K562 (cell line): Measurements from ENCODE around the gene CEP295NL. TPM values are rescaled to one million over a fixed set of nuclear protein-coding genes. Genes with fewer than 3 reads are reported as not detected.

Experiments
- CUX1 ChIP-seq: fragments of 200-800 bp; sonication (Bioruptor generic); IDR thresholded peaks from 2 replicates; pipeline ENCODE4 v1.6.1; 2016; ENCODE audit warnings: missing genetic modification characterization, missing compliant biosample characterization
- LCOR ChIP-seq: sonication (generic); formaldehyde crosslinking; IDR thresholded peaks from 2 replicates; pipeline ENCODE4 v1.8.0; 2022; ENCODE audit warnings: mild to moderate bottlenecking, missing genetic modification reagents
- NFATC3 ChIP-seq: fragments of 450-650 bp; IDR thresholded peaks from 2 replicates; pipeline ENCODE4 v1.6.1; 2017; ENCODE audit warnings: mild to moderate bottlenecking
- NR2C1 ChIP-seq, 2 experiments: fragments of 450-650 bp; IDR thresholded peaks; 2 replicates each; pipeline ENCODE4 v1.6.1; 2017; ENCODE audit warnings: mild to moderate bottlenecking in 2 of 2, antibody characterized with exemption in 1 of 2, inconsistent platforms in 1 of 2, missing compliant biosample characterization in 1 of 2, missing genetic modification characterization in 1 of 2
- PCBP1 ChIP-seq: fragments of 200-400 bp; formaldehyde crosslinking; IDR thresholded peaks from 2 replicates; pipeline ENCODE4 v1.6.1; 2018; ENCODE audit warnings: mild to moderate bottlenecking, low read depth, low read length; ENCODE audit not compliant: poor library complexity, severe bottlenecking
- POLR2A ChIP-seq: fragments of 450-650 bp; conservative IDR thresholded peaks from 2 replicates; pipeline ENCODE4 v1.6.1; 2016
- SP1 ChIP-seq: sonication (generic); formaldehyde crosslinking; IDR thresholded peaks from 2 replicates; pipeline ENCODE4 v1.8.1; 2022; ENCODE audit warnings: mild to moderate bottlenecking, missing genetic modification reagents
- TFE3 ChIP-seq: fragments of 450-650 bp; formaldehyde crosslinking; IDR thresholded peaks from 2 replicates; pipeline ENCODE4 v1.4.0; 2020; ENCODE audit warnings: mild to moderate bottlenecking, mixed read lengths
- ZNF431 ChIP-seq: sonication (generic); formaldehyde crosslinking; IDR thresholded peaks from 2 replicates; pipeline ENCODE4 v1.8.0; 2022; ENCODE audit warnings: mild to moderate bottlenecking, missing genetic modification reagents
- polyA plus RNA-seq, 8 experiments: library from polyadenylated mRNA; depleted of rRNA in 4 of 8; stranded (reverse) in 5 of 8; unstranded in 3 of 8; fragments of >200 nt; fragmentation: Nextera tagmentation in 2 of 8; fragmentation: Illumina TruSeq in 1 of 8; extraction: Ambion mirVana in 2 of 8; extraction: Trizol in 1 of 8; gene quantifications; 2 replicates each; pipeline versions ENCODE4 v1.2.1 to v1.2.3, GENCODE V29; 2011 to 2014; ENCODE audit warnings: inconsistent platforms in 1 of 8, missing spikeins in 1 of 8
- total RNA-seq, 7 experiments: library from RNA; depleted of rRNA in 6 of 7; stranded (reverse); fragments of >200 nt in 6 of 7; fragmentation: Illumina TruSeq in 2 of 7; extraction: Trizol in 2 of 7; gene quantifications; 2 replicates each; pipeline versions ENCODE4 v1.2.1 to v1.2.3, GENCODE V29; 2011 to 2021; ENCODE audit warnings: low replicate concordance in 1 of 7
- TF ChIP-seq, protein P1 (sequence below): fragments of 250-450 bp; sonication (Bioruptor Pico); IDR thresholded peaks from 2 replicates; pipeline ENCODE4 v1.4.0; 2020

Gene CEP295NL
- total and polyA plus RNA-seq, 9 of the 15 experiments (the other 6 are each of a cell fraction or from before 2014, with no cell fraction given), result not detected

GRCh38 chr17:78840780-78841611, 62.0 kb downstream of the CEP295NL start, which contains the start of gene USP36 (continued):
- TF ChIP-seq CUX1 (CRISPR knock-in tag) (no peak), NFATC3 (no peak), NR2C1 (IDR thresholded peaks at IDR 0.05) (peak; percentile 70; the same call in 1 of the 2 replicates), NR2C1 (tag; IDR thresholded peaks at IDR 0.05) (0 out of 2 replicates have a peak, but pooled peaks have one; percentile 67), PCBP1 (no peak), LCOR (CRISPR knock-in tag) (no peak), SP1 (CRISPR knock-in tag) (peak; percentile 100), ZNF431 (CRISPR knock-in tag) (no peak; the same call in 1 of the 2 replicates), TFE3 (CRISPR knock-in tag) (peak; percentile 61), POLR2A (peak; percentile 93)
- TF ChIP-seq, protein P1, sequence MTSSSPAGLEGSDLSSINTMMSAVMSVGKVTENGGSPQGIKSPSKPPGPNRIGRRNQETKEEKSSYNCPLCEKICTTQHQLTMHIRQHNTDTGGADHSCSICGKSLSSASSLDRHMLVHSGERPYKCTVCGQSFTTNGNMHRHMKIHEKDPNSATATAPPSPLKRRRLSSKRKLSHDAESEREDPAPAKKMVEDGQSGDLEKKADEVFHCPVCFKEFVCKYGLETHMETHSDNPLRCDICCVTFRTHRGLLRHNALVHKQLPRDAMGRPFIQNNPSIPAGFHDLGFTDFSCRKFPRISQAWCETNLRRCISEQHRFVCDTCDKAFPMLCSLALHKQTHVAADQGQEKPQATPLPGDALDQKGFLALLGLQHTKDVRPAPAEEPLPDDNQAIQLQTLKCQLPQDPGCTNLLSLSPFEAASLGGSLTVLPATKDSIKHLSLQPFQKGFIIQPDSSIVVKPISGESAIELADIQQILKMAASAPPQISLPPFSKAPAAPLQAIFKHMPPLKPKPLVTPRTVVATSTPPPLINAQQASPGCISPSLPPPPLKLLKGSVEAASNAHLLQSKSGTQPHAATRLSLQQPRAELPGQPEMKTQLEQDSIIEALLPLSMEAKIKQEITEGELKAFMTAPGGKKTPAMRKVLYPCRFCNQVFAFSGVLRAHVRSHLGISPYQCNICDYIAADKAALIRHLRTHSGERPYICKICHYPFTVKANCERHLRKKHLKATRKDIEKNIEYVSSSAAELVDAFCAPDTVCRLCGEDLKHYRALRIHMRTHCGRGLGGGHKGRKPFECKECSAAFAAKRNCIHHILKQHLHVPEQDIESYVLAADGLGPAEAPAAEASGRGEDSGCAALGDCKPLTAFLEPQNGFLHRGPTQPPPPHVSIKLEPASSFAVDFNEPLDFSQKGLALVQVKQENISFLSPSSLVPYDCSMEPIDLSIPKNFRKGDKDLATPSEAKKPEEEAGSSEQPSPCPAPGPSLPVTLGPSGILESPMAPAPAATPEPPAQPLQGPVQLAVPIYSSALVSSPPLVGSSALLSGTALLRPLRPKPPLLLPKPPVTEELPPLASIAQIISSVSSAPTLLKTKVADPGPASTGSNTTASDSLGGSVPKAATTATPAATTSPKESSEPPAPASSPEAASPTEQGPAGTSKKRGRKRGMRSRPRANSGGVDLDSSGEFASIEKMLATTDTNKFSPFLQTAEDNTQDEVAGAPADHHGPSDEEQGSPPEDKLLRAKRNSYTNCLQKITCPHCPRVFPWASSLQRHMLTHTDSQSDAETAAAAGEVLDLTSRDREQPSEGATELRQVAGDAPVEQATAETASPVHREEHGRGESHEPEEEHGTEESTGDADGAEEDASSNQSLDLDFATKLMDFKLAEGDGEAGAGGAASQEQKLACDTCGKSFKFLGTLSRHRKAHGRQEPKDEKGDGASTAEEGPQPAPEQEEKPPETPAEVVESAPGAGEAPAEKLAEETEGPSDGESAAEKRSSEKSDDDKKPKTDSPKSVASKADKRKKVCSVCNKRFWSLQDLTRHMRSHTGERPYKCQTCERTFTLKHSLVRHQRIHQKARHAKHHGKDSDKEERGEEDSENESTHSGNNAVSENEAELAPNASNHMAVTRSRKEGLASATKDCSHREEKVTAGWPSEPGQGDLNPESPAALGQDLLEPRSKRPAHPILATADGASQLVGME (CRISPR knock-in tag), result peak; percentile 88
